ENCODE data around the gene FBN2.

FBN2 gene

DNA sequence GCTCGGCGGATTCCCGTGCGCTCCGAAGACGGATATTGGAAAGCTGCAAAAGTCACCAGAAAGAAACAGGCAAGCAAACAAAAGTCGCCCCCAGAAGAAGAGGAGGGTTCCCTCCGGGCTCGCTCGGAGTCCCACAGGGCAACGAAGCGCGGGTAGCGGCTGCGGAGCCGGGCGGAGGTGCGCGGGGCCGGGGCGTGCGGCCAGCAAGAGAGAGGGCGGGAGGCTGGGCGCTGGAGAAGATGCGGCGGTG is at the start of gene FBN2:
Gene FBN2 (minus strand): TSS at position 246 of the 250 bp plus-strand sequence. CDS start 642 bp downstream, outside the sequence.
- no peak for DNase-seq (ENCODE audit: low spot score)

DNA sequence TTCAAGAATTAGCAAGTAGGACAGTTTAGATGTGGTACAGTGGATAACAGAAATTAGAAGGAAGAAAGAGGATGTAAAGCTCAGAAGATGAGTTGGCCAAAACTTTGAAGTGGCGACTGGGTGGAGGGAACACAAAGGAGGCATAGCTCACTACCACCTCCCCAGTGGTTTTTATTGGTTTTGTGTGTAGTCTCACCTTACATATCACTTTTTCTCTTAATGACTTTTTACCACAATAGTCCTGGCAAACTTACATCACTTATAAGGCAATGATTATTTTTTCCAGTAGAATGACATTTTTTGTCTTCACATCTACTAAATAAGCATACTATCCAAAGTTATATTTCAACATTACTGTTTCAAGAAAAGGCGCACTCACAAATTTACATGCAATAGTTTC is 49.2 kb upstream of the FBN2 start:
- no peak for DNase-seq (ENCODE audit: low spot score)

DNA sequence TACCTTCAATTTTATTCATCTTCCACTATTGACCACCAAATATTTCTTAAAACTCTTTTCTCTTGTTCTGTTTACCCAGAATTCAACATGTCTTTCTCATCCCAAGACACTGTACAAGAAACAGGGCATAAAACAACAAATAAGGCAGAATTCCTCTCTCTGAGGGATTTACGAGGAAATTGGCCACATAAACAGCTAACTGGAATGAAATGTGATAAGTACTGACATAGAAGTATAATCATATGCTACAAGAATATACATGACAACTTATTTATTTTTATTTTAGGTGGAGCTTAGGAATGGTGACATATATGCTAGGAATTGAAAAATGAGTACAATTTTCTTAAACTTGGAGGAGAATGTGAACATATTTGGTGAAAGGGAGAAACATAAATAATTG is 48.8 kb upstream of the FBN2 start:
- no peak for DNase-seq (ENCODE audit: low spot score)

DNA sequence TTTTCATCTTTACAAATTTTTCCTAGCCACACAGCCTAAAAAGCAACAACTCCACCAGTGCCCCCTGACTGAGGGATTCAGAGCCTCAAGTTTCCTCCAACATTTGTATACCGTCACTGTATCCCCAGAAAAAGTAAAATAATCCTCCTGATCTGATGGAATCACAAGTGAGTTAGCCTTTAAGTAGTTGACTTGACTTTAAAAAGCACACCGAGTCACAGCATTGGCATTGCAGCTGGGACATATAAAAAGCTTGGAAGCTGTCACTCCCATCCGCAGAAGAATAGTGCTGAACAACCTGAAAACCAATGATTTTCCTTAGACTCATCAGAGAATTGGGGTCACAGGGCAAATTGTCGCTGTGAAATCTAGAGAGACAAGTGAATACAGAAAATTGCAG is 41.6 kb upstream of the FBN2 start:
- DNase-seq (ENCODE audit: low spot score) = no peak

DNA sequence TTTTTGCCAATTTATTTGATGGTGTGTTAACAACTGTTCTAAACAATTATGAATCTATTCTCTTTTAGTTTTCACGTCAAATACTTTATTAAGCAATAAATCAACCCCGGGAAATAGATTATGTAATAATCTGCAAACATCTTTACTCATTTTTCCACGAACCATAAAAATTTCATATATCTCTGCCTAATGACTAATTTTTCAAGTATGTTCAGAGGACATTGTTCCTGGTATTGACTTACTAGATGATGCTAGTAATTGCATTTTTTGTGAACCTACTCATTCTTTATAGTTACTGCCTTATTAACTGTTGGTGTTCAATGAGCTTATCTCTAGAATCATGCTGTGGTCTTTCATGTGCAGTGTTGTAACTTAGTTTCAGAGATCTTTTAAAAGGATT is 41.0 kb upstream of the FBN2 start:
- DNase-seq (ENCODE audit: low spot score) = peak; percentile 32

DNA sequence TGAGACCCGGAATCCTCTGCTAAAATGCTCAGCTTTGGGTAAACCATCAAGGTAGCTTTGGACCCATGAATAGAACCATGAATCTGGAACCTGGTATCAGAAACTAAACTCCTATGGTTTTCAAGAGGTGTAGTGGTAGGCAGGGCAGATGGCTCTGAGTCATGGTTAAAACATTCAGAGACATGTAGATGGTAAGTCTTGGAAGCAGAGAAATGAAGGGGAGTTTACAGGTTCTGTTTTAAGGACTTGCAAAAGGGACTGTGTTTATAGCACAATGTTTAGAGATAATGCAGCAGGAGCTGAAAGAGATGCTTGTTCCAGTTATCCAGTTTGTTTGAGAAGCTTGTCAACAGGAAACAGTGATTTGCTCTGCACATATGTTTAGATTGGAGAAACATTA is 36.0 kb upstream of the FBN2 start:
- peak; percentile 49 for DNase-seq (ENCODE audit: low spot score)

DNA sequence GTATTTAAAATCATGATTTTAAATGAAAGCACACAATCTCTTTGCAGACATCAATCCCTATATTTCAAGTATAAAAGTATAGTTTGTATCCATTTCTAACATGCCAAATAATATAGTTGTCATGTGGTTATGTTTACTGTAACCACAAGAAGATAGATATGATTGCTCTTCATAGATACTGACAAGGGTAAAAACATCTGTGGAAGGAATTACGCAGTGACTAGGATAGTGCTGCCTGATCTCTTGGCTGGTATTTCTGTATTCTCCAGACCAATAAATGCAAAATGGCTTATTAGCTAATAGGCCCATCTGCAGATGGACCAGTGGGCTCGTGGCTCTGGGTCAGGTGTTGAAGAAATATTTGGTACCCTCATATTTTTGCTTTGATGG is 34.9 kb upstream of the FBN2 start:
- DNase-seq (ENCODE audit: low spot score) = no peak

DNA sequence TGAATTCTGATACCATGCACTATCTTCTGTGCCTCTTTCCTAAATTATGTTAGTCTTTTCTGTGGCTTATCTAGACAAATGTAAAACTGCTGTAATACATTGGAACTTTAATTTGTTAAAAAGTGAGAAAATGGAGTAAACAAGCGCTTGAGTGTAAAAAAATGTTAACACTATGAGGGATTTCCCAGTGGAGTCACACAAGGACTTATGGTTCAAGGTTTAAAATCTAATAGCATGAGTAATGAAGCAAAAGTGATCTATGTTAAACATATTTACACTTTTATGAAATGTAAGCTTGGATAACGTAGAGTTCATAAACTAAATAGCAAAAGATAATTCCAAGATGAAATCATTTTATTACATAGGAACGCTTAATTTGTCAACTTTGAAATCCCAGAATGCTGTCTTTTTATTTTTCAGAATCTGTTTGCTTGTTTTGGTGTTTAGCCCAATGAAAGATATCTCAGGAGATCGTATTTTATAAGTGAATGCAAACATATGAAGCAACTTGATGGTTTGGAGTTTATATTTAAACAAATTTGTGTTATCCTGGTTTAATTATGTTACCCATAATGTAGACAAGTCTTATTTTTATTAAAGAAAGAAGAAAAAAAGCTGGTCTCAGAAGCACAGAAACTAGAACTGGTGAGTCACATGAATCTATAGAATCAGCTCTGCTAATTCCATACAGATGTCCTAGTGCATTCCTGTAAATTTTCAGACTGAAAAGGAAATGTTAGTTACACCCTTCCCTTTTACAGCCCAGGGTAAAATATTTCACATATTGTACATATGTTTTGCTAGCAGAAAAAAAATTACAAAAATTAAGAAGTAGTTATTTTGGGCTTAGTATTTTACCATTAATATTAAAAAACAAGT is 34.2 kb upstream of the FBN2 start:
- no peak for DNase-seq (ENCODE audit: low spot score)

DNA sequence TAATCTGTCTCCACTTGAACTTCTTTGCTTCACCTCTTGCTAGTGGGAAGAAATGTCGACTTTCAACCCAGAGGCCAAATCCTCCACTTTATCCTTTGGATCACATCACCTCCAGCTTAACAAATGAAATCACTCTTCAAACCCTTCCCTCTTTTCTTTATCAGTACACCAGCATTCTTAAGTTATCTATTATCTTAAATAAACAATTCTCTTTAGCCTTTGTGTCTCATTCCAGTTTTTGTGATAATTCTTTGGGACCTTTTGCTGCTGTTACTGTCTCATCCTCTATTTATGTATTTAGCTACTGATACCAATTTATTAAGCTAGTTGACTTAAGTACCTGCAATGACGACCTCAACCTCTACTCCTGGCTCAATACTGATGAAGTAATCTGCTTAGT is 28.1 kb upstream of the FBN2 start:
- no peak for DNase-seq (ENCODE audit: low spot score)

DNA sequence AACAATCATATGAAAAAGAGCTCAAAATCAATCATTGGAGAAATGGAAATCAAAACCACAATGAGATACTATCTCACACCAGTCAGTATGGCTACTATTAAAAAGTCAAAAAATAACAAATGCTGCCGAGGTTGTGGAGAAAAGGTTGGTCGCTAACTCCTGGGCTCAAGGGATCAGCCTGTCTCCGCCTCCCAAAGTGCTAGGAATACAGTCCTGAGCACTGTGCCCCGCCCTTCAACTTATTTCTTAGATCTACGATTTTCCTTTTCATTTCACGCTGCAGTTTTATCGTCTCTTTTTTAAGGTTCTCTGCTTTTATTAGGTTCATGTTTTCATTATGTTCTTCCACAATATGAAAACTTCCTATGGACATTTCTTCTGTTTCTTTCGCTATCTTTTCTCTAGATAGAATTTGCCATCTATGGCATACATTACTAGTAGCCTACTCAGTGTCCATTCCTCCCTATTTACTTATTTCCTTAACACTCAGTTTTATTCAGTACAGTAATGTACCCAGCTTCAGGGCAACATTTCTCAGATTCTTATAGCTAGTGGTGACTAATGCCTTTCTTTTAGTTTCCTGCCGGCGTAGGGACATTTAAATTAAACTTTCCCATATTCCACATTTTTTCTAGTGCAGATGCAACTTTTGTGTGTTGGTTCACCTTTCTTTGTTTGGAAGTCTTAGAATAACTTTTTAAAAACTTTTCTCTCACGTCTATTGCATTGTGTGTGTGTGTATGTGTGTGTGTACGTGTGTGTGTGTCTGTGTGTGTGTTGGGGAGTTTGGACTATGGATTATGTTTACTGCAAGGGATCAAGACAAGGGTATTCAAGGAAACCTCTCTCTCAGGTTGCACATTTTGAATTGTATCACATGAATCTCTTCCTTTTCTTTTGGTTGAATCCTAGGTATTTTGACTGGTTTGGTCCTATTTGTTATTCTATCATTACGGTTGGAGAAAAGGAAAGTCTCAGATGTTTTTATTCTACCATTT is 21.6 kb upstream of the FBN2 start:
- DNase-seq (ENCODE audit: low spot score) = no peak

DNA sequence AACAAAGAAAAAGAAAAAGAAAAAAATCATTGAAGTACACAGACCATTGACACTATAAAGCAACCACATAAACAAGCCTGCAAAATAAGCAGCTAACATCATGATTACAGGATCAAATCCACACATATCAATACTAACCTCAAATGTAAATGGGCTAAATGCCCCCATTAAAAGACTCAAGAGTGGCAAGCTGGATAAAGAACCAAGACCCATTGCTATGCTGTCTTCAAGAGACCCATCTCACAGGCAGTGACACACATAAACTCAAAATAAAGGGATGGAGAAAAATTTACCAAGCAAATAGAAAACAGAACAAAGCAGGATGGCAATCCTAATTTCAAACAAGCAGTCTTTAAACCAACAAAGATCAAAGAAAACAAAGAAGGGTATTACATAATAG is 15.7 kb upstream of the FBN2 start:
- DNase-seq (ENCODE audit: low spot score) = no peak

DNA sequence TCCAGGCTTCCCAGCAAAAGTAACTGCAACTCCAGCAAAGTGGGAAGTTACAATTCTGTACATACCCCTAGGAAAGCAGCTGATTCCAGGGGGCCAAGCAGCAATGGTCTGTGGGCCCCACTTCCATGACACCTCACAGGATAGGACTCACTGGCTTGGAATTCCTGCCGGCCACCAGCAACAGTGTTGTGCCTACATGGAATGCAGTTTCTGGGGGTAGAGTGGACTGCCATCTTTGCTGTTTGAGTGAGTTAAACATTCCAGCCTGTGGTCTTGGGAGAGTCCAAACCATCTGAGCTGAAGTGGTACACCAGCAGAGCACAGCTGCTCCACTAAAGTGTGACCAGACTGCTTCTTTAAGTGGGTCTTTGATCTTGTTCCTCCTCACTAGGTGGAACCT is 13.4 kb upstream of the FBN2 start:
- DNase-seq (ENCODE audit: low spot score) = peak; percentile 70

DNA sequence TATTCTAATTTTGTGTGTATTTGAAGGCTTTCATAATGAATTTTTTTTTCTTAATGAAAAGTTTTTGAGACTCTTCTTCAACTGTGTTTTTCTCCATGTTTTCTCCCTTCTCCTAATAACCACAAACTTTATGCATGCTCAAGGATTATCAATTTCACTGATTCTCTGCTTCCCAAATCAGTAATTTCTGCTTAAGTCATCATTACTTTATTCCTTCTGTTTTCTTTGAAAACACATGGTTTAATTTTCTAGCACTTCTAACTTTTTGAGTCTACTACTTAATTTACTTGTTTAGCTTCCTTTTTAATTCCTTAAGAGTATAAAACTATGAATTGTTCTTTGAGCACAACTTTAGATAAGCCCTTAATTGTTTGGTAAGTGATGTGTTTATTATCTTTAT is 11.5 kb upstream of the FBN2 start:
- DNase-seq (ENCODE audit: low spot score) = no peak

DNA sequence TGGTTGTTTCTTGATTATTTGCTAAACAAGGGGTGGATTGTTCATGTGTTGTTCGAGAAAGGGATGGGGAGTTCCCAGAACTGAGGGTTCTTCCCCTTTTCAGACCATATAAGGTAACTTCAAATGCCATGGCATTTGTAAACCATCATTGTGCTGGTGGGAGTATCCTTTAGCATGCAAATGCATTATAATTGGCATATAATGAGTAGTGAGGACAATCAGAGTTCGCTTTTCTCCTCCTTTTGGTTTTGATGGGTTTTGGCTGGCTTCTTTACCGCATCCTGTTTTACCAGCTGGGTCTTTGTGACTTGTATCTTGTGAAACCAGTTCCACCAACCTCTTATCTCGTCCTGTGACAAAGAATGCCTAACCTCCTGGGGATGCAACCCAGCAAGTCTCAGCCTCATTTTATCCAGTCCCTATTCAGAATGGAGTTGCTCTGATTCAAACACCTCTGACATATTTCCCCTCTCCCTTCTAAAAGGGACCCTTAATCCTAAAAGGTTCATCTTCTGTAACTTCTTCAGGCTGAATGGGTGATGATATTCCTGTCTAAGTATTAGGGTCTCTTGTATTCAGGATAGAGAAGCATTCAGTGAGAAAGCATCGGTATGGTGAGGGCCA is 8.7 kb upstream of the FBN2 start:
- DNase-seq (ENCODE audit: low spot score) = no peak

DNA sequence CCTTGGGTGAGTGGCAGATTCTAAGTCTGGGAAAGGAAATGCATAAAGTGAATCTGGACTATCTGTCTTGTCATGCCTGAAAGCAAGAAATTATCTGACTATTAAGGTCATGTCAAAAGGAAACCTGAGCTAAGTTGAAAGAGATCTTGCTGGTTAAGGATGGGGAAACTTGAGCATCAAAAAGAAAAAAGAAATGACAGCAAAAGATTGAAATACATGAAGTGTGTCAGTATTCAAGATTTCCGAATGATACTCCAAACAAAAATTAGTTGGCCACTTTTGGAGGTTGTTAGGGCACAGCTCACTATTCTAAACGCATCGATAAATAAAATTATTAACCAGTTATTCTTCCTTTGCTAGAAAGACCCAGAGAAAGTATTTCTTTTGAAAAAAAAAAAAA is 3.3 kb upstream of the FBN2 start:
- no peak for DNase-seq (ENCODE audit: low spot score)

DNA sequence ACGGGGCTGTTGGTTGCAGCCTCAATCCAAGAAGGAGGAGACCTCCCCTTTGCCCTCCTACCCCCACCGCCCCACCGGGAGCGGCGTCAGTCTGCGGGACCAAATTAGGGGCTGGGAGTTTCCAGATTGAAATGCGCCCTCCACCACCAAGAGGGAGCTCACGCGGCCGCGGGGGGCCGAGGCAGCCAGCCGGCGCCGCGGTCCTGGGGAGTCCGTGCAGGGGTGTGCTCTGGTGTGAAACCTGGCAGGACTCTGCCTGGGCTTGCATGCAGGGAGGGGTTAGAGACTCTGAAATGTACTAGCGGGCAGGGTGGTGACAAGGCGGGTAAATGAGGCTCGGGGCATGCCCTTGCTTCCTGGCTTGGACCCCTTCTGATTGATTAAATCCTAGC is 989 bp upstream of the FBN2 start:
- peak; percentile 19 for DNase-seq (ENCODE audit: low spot score)

DNA sequence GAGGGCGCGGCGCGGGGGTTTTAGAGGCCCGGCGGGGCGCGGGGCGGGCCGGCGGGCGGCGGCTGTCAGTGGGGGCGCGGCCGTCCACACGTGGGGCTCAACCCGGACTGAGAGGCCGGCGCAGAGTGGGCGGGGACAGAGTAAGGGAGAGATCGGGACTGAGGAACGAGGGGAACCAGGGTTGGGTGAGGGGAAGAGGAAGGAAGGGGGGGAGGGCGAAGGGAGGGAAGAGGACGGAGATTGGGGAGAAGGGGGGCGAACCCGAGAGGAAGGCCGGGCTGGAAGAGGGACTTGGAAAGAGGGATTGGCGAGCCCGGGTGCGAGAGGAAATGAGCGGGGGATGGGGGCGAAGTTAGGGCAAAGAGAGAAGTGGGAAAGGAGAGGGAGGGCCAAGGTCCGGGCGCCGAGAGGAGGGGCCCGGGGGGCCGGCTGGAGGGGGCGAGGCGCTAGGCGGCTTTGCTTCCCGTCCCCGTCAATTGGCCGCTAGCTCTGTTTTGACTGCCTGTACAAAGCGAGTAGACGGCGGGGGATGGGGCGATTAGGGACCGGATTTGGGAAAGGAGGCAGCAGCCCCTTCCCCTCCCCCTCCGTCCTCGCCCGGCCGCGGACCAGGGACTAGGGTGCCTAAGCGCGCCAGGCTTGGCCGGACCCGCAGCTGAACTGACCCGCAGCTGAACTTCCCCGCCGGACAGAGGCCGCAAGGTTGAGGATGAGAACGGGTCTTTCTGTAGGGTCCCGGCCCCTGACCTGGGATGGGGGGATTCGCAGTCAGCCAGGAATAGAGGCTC is 399 bp upstream of the FBN2 start:
- peak; percentile 37 for DNase-seq (ENCODE audit: low spot score)

DNA sequence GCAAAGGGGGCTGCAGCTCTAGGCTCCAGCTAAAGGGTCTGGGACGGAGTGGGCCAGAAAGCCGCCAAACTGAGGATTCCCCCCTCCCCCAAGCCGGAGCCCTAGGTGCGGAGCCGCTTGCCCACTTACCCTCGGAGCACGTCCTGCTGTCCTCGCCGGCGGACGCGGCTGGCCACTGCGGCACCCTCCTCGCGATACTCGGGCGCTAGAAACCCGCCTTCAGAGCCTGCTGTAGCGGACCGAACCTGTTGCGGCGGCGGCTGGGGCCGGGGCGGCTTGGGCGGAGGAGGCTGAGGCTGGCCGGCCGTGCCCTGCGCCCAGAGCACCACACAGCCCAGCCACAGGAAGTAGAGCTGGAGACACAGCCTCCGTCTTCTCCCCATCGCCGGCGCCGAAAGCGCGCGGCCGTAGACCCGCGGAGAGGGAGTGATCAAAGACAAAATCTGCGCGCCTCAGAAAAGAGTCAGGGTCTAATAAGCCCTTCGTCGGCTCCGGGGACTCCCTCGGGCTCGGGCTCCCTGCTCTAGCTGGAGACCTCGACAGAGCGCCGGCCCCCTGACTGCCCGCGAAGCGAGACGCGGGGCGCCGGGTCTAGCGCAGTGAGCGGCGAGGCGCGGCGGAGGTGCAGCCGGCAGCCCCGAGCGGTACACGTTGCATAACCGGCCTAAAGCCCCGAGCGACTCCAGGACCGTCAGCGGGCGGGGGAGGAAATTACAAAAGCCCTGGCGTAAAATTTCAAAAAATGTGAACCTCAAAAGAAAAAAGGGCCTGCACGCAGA is 635 bp downstream of the FBN2 start:
- DNase-seq (ENCODE audit: low spot score) = peak; percentile 41

DNA sequence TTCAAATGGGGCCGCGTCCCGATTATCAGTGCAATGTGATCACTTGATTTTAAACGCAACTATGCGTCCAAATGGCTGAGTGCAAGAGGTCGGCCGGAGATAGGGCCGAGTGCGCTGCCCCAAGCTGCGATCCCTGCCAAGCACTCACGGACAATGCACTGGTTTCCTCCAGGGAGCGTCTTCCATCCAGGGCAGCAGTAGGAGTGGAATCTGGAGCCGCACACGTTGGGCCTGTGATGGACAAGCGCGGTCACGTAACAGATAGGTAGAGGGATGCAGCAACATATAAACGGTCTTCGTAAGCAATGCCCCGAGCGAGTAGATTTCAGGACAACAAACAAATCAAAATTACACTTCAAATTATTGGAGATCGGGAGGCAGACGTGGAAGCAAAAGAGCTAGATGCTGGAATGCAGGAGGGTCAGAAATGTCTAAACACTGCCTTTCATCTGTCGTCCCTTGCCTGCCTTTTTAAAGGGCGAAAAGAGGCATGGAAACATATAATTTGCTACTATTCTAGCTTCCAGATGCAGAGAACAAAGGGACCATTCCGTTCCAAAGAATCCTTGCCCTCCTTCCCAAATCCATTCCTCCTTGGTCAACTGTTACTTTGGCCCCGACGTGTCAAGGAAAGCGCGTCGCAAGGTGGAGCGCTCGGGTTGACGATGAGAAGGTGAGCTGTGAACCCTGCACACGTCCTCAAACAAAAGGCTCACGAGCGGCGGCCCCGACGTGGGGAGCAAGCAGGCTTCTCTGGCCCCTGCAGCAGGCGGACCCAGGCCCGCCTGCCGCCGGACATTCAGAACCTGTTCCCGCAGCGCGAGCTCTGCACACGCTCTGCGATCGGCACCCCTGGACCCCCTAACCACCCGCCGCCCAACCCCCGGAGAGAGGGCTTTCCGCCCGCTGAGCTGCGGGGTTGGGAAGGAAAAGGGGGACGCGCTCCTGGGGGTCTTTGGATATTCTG is 1.5 kb downstream of the FBN2 start:
- DNase-seq (ENCODE audit: low spot score) = no peak

DNA sequence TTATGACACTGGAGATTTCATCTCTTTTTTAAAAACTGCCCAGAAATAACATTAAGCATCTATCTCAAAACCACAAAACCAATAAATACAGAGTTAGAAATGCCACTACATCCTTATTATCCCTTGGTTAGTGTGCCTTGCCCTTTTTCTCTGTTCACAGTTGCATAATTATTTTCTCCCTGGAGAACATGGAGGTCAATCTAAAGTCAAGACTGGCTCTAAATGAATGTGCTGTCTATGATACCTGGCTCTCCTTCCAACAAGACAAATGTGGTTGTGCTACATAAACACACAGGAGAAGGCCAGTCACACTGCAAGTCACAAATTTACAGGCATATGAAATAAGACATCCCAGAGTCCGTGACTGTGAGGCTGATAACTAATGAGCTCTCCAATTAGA is 2.8 kb downstream of the FBN2 start:
- no peak for DNase-seq (ENCODE audit: low spot score)
